HepG2 (cell line): ENCODE data around the gene CXorf38. TPM values are rescaled to one million over a fixed set of nuclear protein-coding genes. Genes with fewer than 3 reads are reported as not detected.

Experiments
- ATAC-seq: fragments of 200-7000 bp; cut with Tn5 transposase; 3 replicates; pipeline ENCODE4 v1.9.1; 2020; ENCODE audit warnings: mild to moderate bottlenecking, moderate library complexity
- BruUV-seq: library from RNA; stranded (reverse); fragments of 400-500 nt; replicated peaks from 2 replicates; lab custom pipeline; 2021; lab: Mats Ljungman, UMichigan
- CTCF ChIA-PET: fragments of 300-600 bp; formaldehyde crosslinking; extraction: SDS; loops from one replicate; lab custom pipeline; 2021; ENCODE audit warnings: low total read pairs, inconsistent platforms, low intra/inter-chr PET ratio; lab: Yijun Ruan, JAX
- POLR2A ChIA-PET: fragments of 350-600 bp; sonication (Branson Sonifier 250); formaldehyde crosslinking; loops from one replicate; lab custom pipeline; 2020; ENCODE audit warnings: antibody characterized with exemption, inconsistent platforms; lab: Yijun Ruan, JAX
- DNase-seq: peaks from one replicate; pipeline ENCODE4 v3.0.0-alpha.2; 2015; ENCODE audit warnings: low spot score
- FAIRE-seq: peaks from 3 replicates; lab custom pipeline; 2011; peaks lifted over from hg19 to GRCh38; lab: Jason Lieb, UNC
- H2AFZ ChIP-seq: one replicate; pipeline ENCODE4 v1.6.1; 2011; ENCODE audit warnings: low read length, inconsistent platforms
- H3K27ac ChIP-seq: fragments of 300-600 bp; 3 replicates; pipeline ENCODE4 v1.8.0; 2011; ENCODE audit warnings: mixed run types, mild to moderate bottlenecking, mixed read lengths, low read length, inconsistent platforms; ENCODE audit not compliant: insufficient read depth; ENCODE audit errors: extremely low read length
- H3K27me3 ChIP-seq, 2 experiments: fragments of 200-600 bp in 1 of 2; 2 replicates in 1 of 2; 3 replicates in 1 of 2; pipeline versions ENCODE4 v1.6.0 to v1.8.0; 2011; ENCODE audit warnings: low read length in 2 of 2, mild to moderate bottlenecking in 2 of 2, moderate library complexity in 2 of 2, inconsistent platforms in 1 of 2; ENCODE audit not compliant: insufficient read depth in 2 of 2, control insufficient read depth in 1 of 2
- H3K36me3 ChIP-seq, 2 experiments: fragments of 200-600 bp in 1 of 2; replicated peaks in 1 of 2; 2 replicates in 1 of 2; 3 replicates in 1 of 2; pipeline versions ENCODE4 v1.5.1 to v1.8.0; 2011; ENCODE audit warnings: low read length in 2 of 2, inconsistent platforms in 1 of 2; ENCODE audit not compliant: insufficient read depth in 2 of 2, control insufficient read depth in 1 of 2
- H3K4me1 ChIP-seq: 2 replicates; pipeline ENCODE4 v1.5.1; 2012; ENCODE audit warnings: low read length, inconsistent platforms; ENCODE audit not compliant: insufficient read depth
- H3K4me2 ChIP-seq: 2 replicates; pipeline ENCODE4 v1.6.0; 2011; ENCODE audit warnings: low read depth, low read length, inconsistent platforms
- H3K4me3 ChIP-seq, 3 experiments: fragments of 200-600 bp in 1 of 3; sonication (generic), shearing (Covaris generic) in 1 of 3; replicated peaks in 1 of 3; 2 replicates each; pipeline ENCODE4 v1.5.1; 2011 to 2016; ENCODE audit warnings: low read length in 3 of 3, inconsistent platforms in 2 of 3, low read depth in 2 of 3, mild to moderate bottlenecking in 2 of 3, control low read depth in 1 of 3, mixed read lengths in 1 of 3; ENCODE audit not compliant: insufficient read depth in 1 of 3
- H3K79me2 ChIP-seq: one replicate; pipeline ENCODE4 v1.6.1; 2011; ENCODE audit warnings: low read length, inconsistent platforms; ENCODE audit not compliant: insufficient read depth
- H3K9ac ChIP-seq: 2 replicates; pipeline ENCODE4 v1.6.0; 2011; ENCODE audit warnings: mild to moderate bottlenecking, low read depth, low read length, inconsistent platforms; ENCODE audit not compliant: insufficient read depth
- H3K9me3 ChIP-seq: 2 replicates; pipeline ENCODE4 v1.5.1; 2012; ENCODE audit warnings: mild to moderate bottlenecking, low read length
- H4K20me1 ChIP-seq: 2 replicates; pipeline ENCODE4 v1.6.0; 2011; ENCODE audit warnings: inconsistent platforms, mild to moderate bottlenecking, low read length, moderate library complexity; ENCODE audit not compliant: insufficient read depth
- GATAD1 ChIP-seq: IDR thresholded peaks from 2 replicates; pipeline ENCODE4 v1.6.1; 2016; ENCODE audit warnings: missing genetic modification reagents, missing compliant biosample characterization
- KLF6 ChIP-seq: IDR thresholded peaks from 2 replicates; pipeline ENCODE4 v1.8.0; 2016; ENCODE audit warnings: missing biosample characterization, missing genetic modification reagents
- MXI1 ChIP-seq: IDR thresholded peaks from 3 replicates; pipeline ENCODE4 v1.6.1; 2012; ENCODE audit warnings: low read depth, low read length, inconsistent platforms, borderline replicate concordance
- PHF8 ChIP-seq: sonication (generic); formaldehyde crosslinking; IDR thresholded peaks from 2 replicates; pipeline ENCODE4 v1.5.0; 2020; ENCODE audit warnings: missing genetic modification reagents
- POLR2AphosphoS5 ChIP-seq: IDR thresholded peaks from 2 replicates; pipeline ENCODE4 v1.6.1; 2012; ENCODE audit warnings: low read depth, low read length
- POLR2G ChIP-seq: fragments of 200-400 bp; formaldehyde crosslinking; IDR thresholded peaks from 2 replicates; pipeline ENCODE4 v1.6.1; 2018; ENCODE audit warnings: mild to moderate bottlenecking, low read depth, low read length, moderate library complexity
- SNAPC2 ChIP-seq: sonication (generic); formaldehyde crosslinking; IDR thresholded peaks from 2 replicates; pipeline ENCODE4 v1.8.1; 2022; ENCODE audit warnings: mild to moderate bottlenecking, missing genetic modification reagents
- TGIF2 ChIP-seq: IDR thresholded peaks from 2 replicates; pipeline ENCODE4 v1.6.1; 2016; ENCODE audit warnings: control low read depth, missing compliant biosample characterization
- U2AF2 ChIP-seq: fragments of 200-400 bp; formaldehyde crosslinking; IDR thresholded peaks from 2 replicates; pipeline ENCODE4 v1.6.1; 2017; ENCODE audit warnings: low read depth, mild to moderate bottlenecking, low read length
- ZC3H13 ChIP-seq: sonication (generic); formaldehyde crosslinking; IDR thresholded peaks from 2 replicates; pipeline ENCODE4 v1.8.1; 2023; ENCODE audit warnings: mild to moderate bottlenecking, missing genetic modification reagents, moderate library complexity
- ZFY ChIP-seq: sonication (generic); formaldehyde crosslinking; IDR thresholded peaks from 2 replicates; pipeline ENCODE4 v1.4.0; 2020; ENCODE audit warnings: missing genetic modification reagents
- ZNF10 ChIP-seq: sonication (generic); formaldehyde crosslinking; IDR thresholded peaks from 2 replicates; pipeline ENCODE4 v1.4.0; 2020; ENCODE audit warnings: mild to moderate bottlenecking, low read depth, missing genetic modification reagents, borderline replicate concordance
- ZNF205 ChIP-seq: IDR thresholded peaks from 2 replicates; pipeline ENCODE4 v1.6.1; 2018; ENCODE audit warnings: missing biosample characterization, missing genetic modification reagents
- ZNF547 ChIP-seq: sonication (generic); formaldehyde crosslinking; IDR thresholded peaks from 2 replicates; pipeline ENCODE4 v1.5.1; 2020; ENCODE audit warnings: mild to moderate bottlenecking, missing genetic modification reagents
- ZNF782 ChIP-seq: sonication (generic); formaldehyde crosslinking; IDR thresholded peaks from 2 replicates; pipeline ENCODE4 v1.4.0; 2020; ENCODE audit warnings: missing genetic modification reagents, mild to moderate bottlenecking, borderline replicate concordance
- WGBS: methylation state at CpG from one replicate; pipeline ENCODE4 v1.1.6; 2017; ENCODE audit warnings: low lambda C conversion rate; 5-methylcytosine and 5-hydroxymethylcytosine counted together
- in situ Hi-C: cut with HindIII; loops from 2 replicates; pipeline ENCODE4 v1.10.0; 2017; ENCODE audit warnings: low pct_unique_long_range_greater_than_20kb; ENCODE audit not compliant: extremely low pct_ligation_motif_present
- intact Hi-C: fragments of 100-400 bp; cut with micrococcal nuclease; formaldehyde crosslinking; loops from one replicate; pipeline ENCODE4 v1.10.0; 2022; ENCODE audit not compliant: unreplicated experiment
- polyA plus RNA-seq, 8 experiments: library from polyadenylated mRNA; depleted of rRNA in 3 of 8; stranded (reverse) in 7 of 8; unstranded in 1 of 8; fragments of >200 nt; fragmentation: Illumina TruSeq in 4 of 8; extraction: Trizol in 4 of 8; gene quantifications; 2 replicates each; pipeline versions ENCODE4 v1.2.1 to v1.2.3, GENCODE V29; 2011 to 2016; ENCODE audit warnings: low read depth in 4 of 8, missing spikeins in 1 of 8, mixed read lengths in 1 of 8; ENCODE audit not compliant: insufficient read depth in 1 of 8
- total RNA-seq, 5 experiments: library from RNA; depleted of rRNA; stranded (reverse); fragments of >200 nt; fragmentation: Illumina TruSeq; extraction: Trizol; gene quantifications; 2 replicates each; pipeline ENCODE4 v1.2.3, GENCODE V29; 2016; ENCODE audit warnings: low read depth in 1 of 5
- TF ChIP-seq, protein P1 (sequence below): sonication (generic); formaldehyde crosslinking; IDR thresholded peaks from 2 replicates; pipeline ENCODE4 v1.8.1; 2023; ENCODE audit warnings: mild to moderate bottlenecking, missing genetic modification reagents
- TF ChIP-seq, protein P2 (sequence below): IDR thresholded peaks from 2 replicates; pipeline ENCODE4 v1.6.1; 2016; ENCODE audit warnings: missing biosample characterization, missing genetic modification reagents, low read depth
- TF ChIP-seq, protein P3 (sequence below): sonication (generic); formaldehyde crosslinking; IDR thresholded peaks from 2 replicates; pipeline ENCODE4 v1.8.1; 2023; ENCODE audit warnings: mild to moderate bottlenecking, inconsistent platforms, moderate library complexity, missing genetic modification reagents, borderline replicate concordance

CXorf38 gene
- total and polyA plus RNA-seq, 2 of the 13 experiments (the other 11 are each of a cell fraction or from before 2014, with no cell fraction given): 4.6 to 6.7 TPM

DNA sequence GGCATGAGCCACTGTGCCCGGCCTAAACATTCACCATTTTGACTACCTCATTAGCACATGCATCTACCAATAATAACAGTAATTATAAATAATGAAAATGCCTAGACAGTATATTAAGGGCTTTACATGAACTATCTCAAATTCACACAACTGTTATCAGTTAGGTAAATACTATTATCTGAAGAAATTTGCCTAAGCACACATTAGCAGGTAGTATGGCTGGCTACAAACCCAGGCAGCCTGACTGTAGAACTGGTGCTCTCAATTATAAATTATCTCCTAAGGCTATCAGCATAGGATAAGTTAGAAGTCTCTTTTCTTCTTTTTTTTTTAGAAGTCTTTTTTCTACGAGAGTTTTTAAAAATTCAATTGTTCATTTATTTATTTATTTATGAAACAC, 14.1 kb upstream of the CXorf38 start:
- no peak for DNase-seq
- no peaks in the 10 kb centered on the region for H3K27me3 ChIP-seq
- BruUV-seq: no TSS peak
- H3K4me3 ChIP-seq: no peak overlapping the region
- no peaks in the 10 kb centered on the region for H3K79me2 ChIP-seq
- no peak for ATAC-seq
- intact Hi-C loops (no loop called here), in situ Hi-C loops (no loop called here)
- no peak overlapping the region for H3K9ac ChIP-seq
- H3K36me3 ChIP-seq: peaks cover 0 to 28% of the 10 kb centered on the region in 2 experiments; a peak in 3 of 5 replicates
- H2AFZ ChIP-seq: no peak overlapping the region
- H3K4me2 ChIP-seq: no peak overlapping the region
- POLR2A ChIA-PET: no interaction called here
- CTCF ChIA-PET: no interaction called here
- no peak overlapping the region for H3K27ac ChIP-seq
- no peak for FAIRE-seq
- no peaks in the 10 kb centered on the region for H3K4me1 ChIP-seq
- no peaks in the 10 kb centered on the region for H3K9me3 ChIP-seq
- TF ChIP-seq PHF8 (CRISPR knock-in tag) (no peak), ZFY (CRISPR knock-in tag) (no peak), KLF6 (CRISPR knock-in tag) (no peak)
- TF ChIP-seq, all 625 proteins: peak for 0
- H4K20me1 ChIP-seq: no peaks in the 10 kb centered on the region
- WGBS: 97% methylated on average over 2 of the region's 2 CpGs

DNA sequence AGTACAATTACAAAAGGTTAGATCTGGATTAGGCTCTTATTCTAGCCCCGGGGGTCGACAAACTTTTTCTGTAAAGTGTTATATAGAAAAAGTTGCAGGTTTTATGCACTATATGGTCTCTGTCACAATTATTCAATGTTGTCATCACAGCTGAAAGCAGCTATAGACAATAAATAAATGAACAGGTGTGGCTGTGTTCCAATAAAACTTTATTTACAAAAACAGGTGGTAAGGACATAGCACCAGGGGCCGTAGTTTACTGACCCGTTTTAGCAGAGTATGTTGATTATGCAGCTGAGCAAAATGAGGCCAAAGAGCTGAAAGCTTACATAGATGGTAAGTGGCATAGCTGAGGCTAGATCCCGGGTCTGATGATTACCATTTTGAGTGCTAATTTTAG, 13.0 kb upstream of the CXorf38 start:
- H3K9ac ChIP-seq: no peak overlapping the region
- ATAC-seq (no peak), FAIRE-seq (no peak), DNase-seq (no peak)
- H2AFZ ChIP-seq: no peak overlapping the region
- peaks cover 0 to 28% of the 10 kb centered on the region in 2 experiments; a peak in 3 of 5 replicates for H3K36me3 ChIP-seq
- in situ Hi-C loops (no loop called here), intact Hi-C loops (no loop called here)
- no peaks in the 10 kb centered on the region for H3K9me3 ChIP-seq
- 93% methylated on average over 5 of the region's 5 CpGs for WGBS
- CTCF ChIA-PET: no interaction called here
- H3K27me3 ChIP-seq: no peaks in the 10 kb centered on the region
- H3K4me3 ChIP-seq: no peak overlapping the region
- no peak overlapping the region for H3K27ac ChIP-seq
- H3K4me2 ChIP-seq: no peak overlapping the region
- H4K20me1 ChIP-seq: no peaks in the 10 kb centered on the region
- H3K79me2 ChIP-seq: no peaks in the 10 kb centered on the region
- BruUV-seq: no TSS peak
- H3K4me1 ChIP-seq: no peaks in the 10 kb centered on the region
- POLR2A ChIA-PET: no interaction called here
- TF ChIP-seq SNAPC2 (CRISPR knock-in tag) (no peak), POLR2AphosphoS5 (no peak), POLR2G (no peak), ZNF782 (CRISPR knock-in tag) (no peak), ZNF10 (no peak), U2AF2 (no peak), TGIF2 (CRISPR knock-in tag) (no peak), ZC3H13 (CRISPR knock-in tag) (no peak), MXI1 (no peak), GATAD1 (CRISPR knock-in tag) (no peak), ZNF547 (CRISPR knock-in tag) (no peak), ZNF205 (no peak)
- TF ChIP-seq, protein P1, sequence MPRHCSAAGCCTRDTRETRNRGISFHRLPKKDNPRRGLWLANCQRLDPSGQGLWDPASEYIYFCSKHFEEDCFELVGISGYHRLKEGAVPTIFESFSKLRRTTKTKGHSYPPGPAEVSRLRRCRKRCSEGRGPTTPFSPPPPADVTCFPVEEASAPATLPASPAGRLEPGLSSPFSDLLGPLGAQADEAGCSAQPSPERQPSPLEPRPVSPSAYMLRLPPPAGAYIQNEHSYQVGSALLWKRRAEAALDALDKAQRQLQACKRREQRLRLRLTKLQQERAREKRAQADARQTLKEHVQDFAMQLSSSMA (CRISPR knock-in tag): no peak
- TF ChIP-seq, protein P2, sequence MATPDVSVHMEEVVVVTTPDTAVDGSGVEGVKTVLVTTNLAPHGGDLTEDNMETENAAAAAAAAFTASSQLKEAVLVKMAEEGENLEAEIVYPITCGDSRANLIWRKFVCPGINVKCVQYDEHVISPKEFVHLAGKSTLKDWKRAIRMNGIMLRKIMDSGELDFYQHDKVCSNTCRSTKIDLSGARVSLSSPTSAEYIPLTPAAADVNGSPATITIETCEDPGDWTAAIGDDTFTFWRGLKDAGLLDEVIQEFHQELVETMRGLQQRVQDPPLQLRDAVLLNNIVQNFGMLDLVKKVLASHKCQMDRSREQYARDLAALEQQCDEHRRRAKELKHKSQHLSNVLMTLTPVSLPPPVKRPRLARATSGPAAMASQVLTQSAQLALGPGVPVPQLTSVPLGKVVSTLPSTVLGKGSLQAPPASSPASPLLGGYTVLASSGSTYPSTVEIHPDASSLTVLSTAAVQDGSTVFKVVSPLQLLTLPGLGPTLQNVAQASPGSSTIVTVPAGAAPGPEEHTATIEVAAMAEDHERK (CRISPR knock-in tag): no peak
- TF ChIP-seq, protein P3, sequence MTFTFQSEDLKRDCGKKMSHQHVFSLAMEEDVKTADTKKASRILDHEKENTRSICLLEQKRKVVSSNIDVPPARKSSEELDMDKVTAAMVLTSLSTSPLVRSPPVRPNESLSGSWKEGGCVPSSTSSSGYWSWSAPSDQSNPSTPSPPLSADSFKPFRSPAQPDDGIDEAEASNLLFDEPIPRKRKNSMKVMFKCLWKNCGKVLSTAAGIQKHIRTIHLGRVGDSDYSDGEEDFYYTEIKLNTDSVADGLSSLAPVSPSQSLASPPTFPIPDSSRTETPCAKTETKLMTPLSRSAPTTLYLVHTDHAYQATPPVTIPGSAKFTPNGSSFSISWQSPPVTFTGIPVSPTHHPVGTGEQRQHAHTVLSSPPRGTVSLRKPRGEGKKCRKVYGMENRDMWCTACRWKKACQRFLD (CRISPR knock-in tag): no peak
